Gastroesophageal sphincter (tissue), 4 donors: ENCODE measurements around the gene MBNL1. TPM values are rescaled to one million over a fixed set of nuclear protein-coding genes. Genes with fewer than 3 reads are reported as not detected.

Experiments used
- ATAC-seq: fragments of 150-250 bp; one replicate; pipeline ENCODE4 v1.9.1; 2016; ENCODE audit warnings: mild to moderate bottlenecking, moderate library complexity
- H3K27ac ChIP-seq, 4 donors: fragments of 200-600 bp; sonication (generic) in 3 of 4; 1 replicate in 3 of 4; 2 replicates in 1 of 4; pipeline ENCODE4 v1.5.1; 2016 to 2019
- H3K27me3 ChIP-seq: fragments of 200-600 bp; sonication (generic); one replicate; pipeline ENCODE4 v1.5.1; 2019
- H3K36me3 ChIP-seq, 2 donors: fragments of 200-600 bp; sonication (generic); one replicate each; pipeline ENCODE4 v1.5.1; 2019; ENCODE audit warnings: control low read depth in 1 of 2
- H3K4me1 ChIP-seq, 3 donors: fragments of 200-600 bp; sonication (generic); 1 replicate in 2 of 3; 2 replicates in 1 of 3; pipeline ENCODE4 v1.5.1; 2016 to 2019; ENCODE audit warnings: control low read depth in 2 of 3
- H3K4me3 ChIP-seq, 2 donors: fragments of 200-600 bp; sonication (generic); one replicate each; pipeline ENCODE4 v1.5.1; 2019; ENCODE audit warnings: mild to moderate bottlenecking in 1 of 2, moderate library complexity in 1 of 2
- H3K9me3 ChIP-seq, 3 donors: fragments of 200-600 bp; sonication (generic); one replicate each; pipeline ENCODE4 v1.5.1; 2017 to 2019; ENCODE audit warnings: control low read depth in 2 of 3
- CTCF ChIP-seq, 4 experiments: fragments of 200-600 bp in 2 of 4; fragments of 450-650 bp in 2 of 4; sonication (generic) in 1 of 4; IDR thresholded peaks; one replicate each; pipeline ENCODE4 v1.5.1; 2017 to 2019; ENCODE audit warnings: antibody characterized with exemption in 4 of 4, mild to moderate bottlenecking in 2 of 4, moderate library complexity in 2 of 4
- EP300 ChIP-seq: sonication (generic); formaldehyde crosslinking; IDR thresholded peaks from one replicate; pipeline ENCODE4 v1.6.1; 2017; ENCODE audit warnings: antibody characterized with exemption, mild to moderate bottlenecking
- POLR2A ChIP-seq, 2 donors: fragments of 450-650 bp; IDR thresholded peaks; one replicate each; pipeline ENCODE4 v1.6.1; 2017; ENCODE audit warnings: antibody characterized with exemption in 2 of 2, mild to moderate bottlenecking in 2 of 2, moderate library complexity in 1 of 2
- POLR2AphosphoS5 ChIP-seq: sonication (generic); formaldehyde crosslinking; IDR thresholded peaks from one replicate; pipeline ENCODE4 v1.6.1; 2017; ENCODE audit warnings: antibody characterized with exemption
- WGBS, 2 donors: methylation state at CpG; one replicate each; pipeline ENCODE4 v1.1.5; 2018; ENCODE audit warnings: low coverage in 1 of 2; 5-methylcytosine and 5-hydroxymethylcytosine counted together
- total RNA-seq, 4 donors: library from RNA; depleted of rRNA; stranded (reverse); fragments of >200 nt; gene quantifications; one replicate each; pipeline ENCODE4 v1.1.0, GENCODE V29; 2016

MBNL1 gene
- total RNA-seq, 4 donors from 2014 or later: 623 to 745 (median 684) TPM

GRCh38 chr3:152256851-152257562 is 11.7 kb upstream of the MBNL1 start:
- no peaks in the 10 kb centered on the region for H3K9me3 ChIP-seq
- H3K27me3 ChIP-seq: no peaks in the 10 kb centered on the region
- no peak overlapping the region for H3K4me3 ChIP-seq
- H3K4me1 ChIP-seq: peaks cover 0 to 35% (median 11%) of the 10 kb centered on the region in 3 donors
- H3K36me3 ChIP-seq: no peaks in the 10 kb centered on the region
- 83 to 85% methylated on average over 5 of the region's 5 CpGs for WGBS, 2 donors
- ATAC-seq: no peak
- peak overlapping the region; percentile 67 to 79 (median 72) for H3K27ac ChIP-seq
- no peak for TF ChIP-seq POLR2AphosphoS5

GRCh38 chr3:152257563-152258035 is 11.1 kb upstream of the MBNL1 start:
- Histone ChIP-seq H3K27ac (peak overlapping the region; percentile 67 to 79 (median 72)), H3K9me3 (no peaks in the 10 kb centered on the region), H3K27me3 (no peaks in the 10 kb centered on the region), H3K4me1 (peaks cover 0 to 35% (median 11%) of the 10 kb centered on the region in 3 donors), H3K4me3 (no peak overlapping the region), H3K36me3 (no peaks in the 10 kb centered on the region)
- WGBS, 2 donors: 37 to 62% methylated on average over 5 of the region's 5 CpGs
- TF ChIP-seq POLR2AphosphoS5 (peak; percentile 64), POLR2A (IDR thresholded peaks at IDR 0.05) (no peak)
- no peak for ATAC-seq

GRCh38 chr3:152258448-152259393 is 10.0 kb upstream of the MBNL1 start:
- no peaks in the 10 kb centered on the region for H3K9me3 ChIP-seq
- no peaks in the 10 kb centered on the region for H3K36me3 ChIP-seq
- no peak overlapping the region for H3K4me3 ChIP-seq
- H3K4me1 ChIP-seq: peaks cover 0 to 41% (median 11%) of the 10 kb centered on the region in 3 donors
- WGBS, 2 donors: 18 to 26% methylated on average over 7 of the region's 7 CpGs
- TF ChIP-seq POLR2AphosphoS5: peak; percentile 96
- TF ChIP-seq POLR2A (IDR thresholded peaks at IDR 0.05): no peak
- TF ChIP-seq CTCF (IDR thresholded peaks at IDR 0.05): no peak
- no peak for TF ChIP-seq EP300
- H3K27ac ChIP-seq: peak overlapping the region; percentile 56 to 79 (median 72)
- no peaks in the 10 kb centered on the region for H3K27me3 ChIP-seq
- peak; percentile 89 for ATAC-seq

- Histone ChIP-seq H3K4me3 (no peak overlapping the region), H3K4me1 (peaks cover 0 to 48% (median 11%) of the 10 kb centered on the region in 3 donors), H3K36me3 (no peaks in the 10 kb centered on the region), H3K27me3 (no peaks in the 10 kb centered on the region), H3K9me3 (no peaks in the 10 kb centered on the region), H3K27ac (peak overlapping the region in 2 of 4 donors; percentile 70 to 74)
- no peak for ATAC-seq
- 47 to 84% methylated on average over 2 of the region's 2 CpGs for WGBS, 2 donors
- TF ChIP-seq POLR2A (IDR thresholded peaks at IDR 0.05) (no peak), POLR2AphosphoS5 (no peak), CTCF (IDR thresholded peaks at IDR 0.05) (no peak), EP300 (no peak)
Observed at GRCh38 chr3:152259468-152259867, 9.3 kb upstream of the MBNL1 start.

GRCh38 chr3:152260026-152260425 is 8.7 kb upstream of the MBNL1 start:
- no peaks in the 10 kb centered on the region for H3K27me3 ChIP-seq
- H3K9me3 ChIP-seq: no peaks in the 10 kb centered on the region
- no peak for ATAC-seq
- no peak overlapping the region for H3K27ac ChIP-seq
- no peaks in the 10 kb centered on the region for H3K36me3 ChIP-seq
- no peak overlapping the region for H3K4me3 ChIP-seq
- TF ChIP-seq CTCF (IDR thresholded peaks at IDR 0.05) (no peak), POLR2AphosphoS5 (no peak), POLR2A (IDR thresholded peaks at IDR 0.05) (no peak), EP300 (no peak)
- 73 to 76% methylated on average over 3 of the region's 3 CpGs for WGBS, 2 donors
- peaks cover 0 to 54% (median 11%) of the 10 kb centered on the region in 3 donors for H3K4me1 ChIP-seq
